Esophagus squamous epithelium (tissue), 4 donors: Measurements from ENCODE around the gene TUBA1C.

ENCODE experiments used
- POLR2A ChIP-seq, 4 donors: fragments of 450-650 bp; IDR thresholded peaks; one replicate each; pipeline ENCODE4 v1.6.1; 2017; ENCODE audit warnings: antibody characterized with exemption in 4 of 4, mild to moderate bottlenecking in 4 of 4, moderate library complexity in 3 of 4
- TF ChIP-seq, protein P1 (sequence below), 6 experiments: fragments of 450-650 bp in 4 of 6; fragments of 200-600 bp in 2 of 6; sonication (generic) in 2 of 6; IDR thresholded peaks; one replicate each; pipeline ENCODE4 v1.5.1; 2016 to 2019; ENCODE audit warnings: antibody characterized with exemption in 6 of 6, mild to moderate bottlenecking in 4 of 6, moderate library complexity in 4 of 6

DNA sequence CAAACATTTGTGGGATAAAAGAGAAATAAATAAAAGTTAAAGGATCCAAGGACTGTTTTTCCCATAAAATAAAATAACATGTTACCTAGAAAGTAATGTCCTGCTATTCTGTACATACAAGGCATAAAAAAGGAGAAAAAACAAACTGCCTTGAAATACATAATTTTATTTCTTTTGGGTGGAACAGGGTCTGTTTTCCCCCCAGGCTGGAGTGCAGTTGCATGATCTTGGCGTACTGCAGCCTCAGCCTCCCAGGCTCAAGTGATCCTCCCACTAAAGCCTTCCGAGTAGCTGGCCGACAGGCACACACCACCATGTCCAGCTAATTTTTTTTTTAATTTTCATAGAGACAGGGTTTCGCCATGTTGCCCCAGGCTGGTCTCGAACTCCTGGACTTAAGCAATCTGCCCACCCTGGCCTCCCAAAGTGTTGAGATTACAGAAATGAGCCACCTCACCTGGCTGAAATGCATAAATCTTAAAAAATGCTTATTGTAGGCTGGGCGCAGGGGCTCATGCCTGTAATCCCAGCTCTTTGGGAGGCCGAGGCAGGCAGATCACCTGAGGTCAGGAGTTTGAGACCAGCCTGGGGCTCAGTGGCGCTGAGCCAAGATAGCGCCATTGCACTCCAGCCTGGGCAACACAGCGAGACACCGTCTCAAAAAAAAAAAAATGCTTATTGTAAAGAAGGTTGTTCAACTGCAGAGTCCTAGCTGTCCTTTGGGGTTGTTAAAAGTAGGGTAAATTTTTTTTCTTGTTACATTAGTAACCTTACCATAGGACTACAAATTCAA lies 4.1 kb upstream of the TUBA1C start:
- TF ChIP-seq POLR2A (IDR thresholded peaks at IDR 0.05): no peak
- TF ChIP-seq, protein P1, sequence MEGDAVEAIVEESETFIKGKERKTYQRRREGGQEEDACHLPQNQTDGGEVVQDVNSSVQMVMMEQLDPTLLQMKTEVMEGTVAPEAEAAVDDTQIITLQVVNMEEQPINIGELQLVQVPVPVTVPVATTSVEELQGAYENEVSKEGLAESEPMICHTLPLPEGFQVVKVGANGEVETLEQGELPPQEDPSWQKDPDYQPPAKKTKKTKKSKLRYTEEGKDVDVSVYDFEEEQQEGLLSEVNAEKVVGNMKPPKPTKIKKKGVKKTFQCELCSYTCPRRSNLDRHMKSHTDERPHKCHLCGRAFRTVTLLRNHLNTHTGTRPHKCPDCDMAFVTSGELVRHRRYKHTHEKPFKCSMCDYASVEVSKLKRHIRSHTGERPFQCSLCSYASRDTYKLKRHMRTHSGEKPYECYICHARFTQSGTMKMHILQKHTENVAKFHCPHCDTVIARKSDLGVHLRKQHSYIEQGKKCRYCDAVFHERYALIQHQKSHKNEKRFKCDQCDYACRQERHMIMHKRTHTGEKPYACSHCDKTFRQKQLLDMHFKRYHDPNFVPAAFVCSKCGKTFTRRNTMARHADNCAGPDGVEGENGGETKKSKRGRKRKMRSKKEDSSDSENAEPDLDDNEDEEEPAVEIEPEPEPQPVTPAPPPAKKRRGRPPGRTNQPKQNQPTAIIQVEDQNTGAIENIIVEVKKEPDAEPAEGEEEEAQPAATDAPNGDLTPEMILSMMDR (IDR thresholded peaks at IDR 0.05): no peak
